Body of pancreas (tissue), 4 donors: ENCODE data around the gene GTF2IRD1. TPM values are rescaled to one million over a fixed set of nuclear protein-coding genes. Genes with fewer than 3 reads are reported as not detected.
A peak's percentile ranks its signal among the peaks of the same experiment; 100 is the strongest.

Experiments used
- ATAC-seq: fragments of 150-250 bp; one replicate; pipeline ENCODE4 v1.9.1; 2016
- DNase-seq, 4 donors: peaks; one replicate each; pipeline ENCODE4 v3.0.0-alpha.2; 2019
- H3K27ac ChIP-seq, 4 donors: fragments of 200-600 bp; sonication (generic); 1 replicate in 3 of 4; 2 replicates in 1 of 4; pipeline versions ENCODE4 v1.5.1 to v1.6.1; 2016 to 2019; ENCODE audit warnings: mild to moderate bottlenecking in 1 of 4, mixed read lengths in 1 of 4, moderate library complexity in 1 of 4
- H3K27me3 ChIP-seq, 2 donors: fragments of 200-600 bp; sonication (generic); one replicate each; pipeline ENCODE4 v1.6.0; 2016; ENCODE audit warnings: mild to moderate bottlenecking in 1 of 2
- H3K36me3 ChIP-seq, 2 donors: fragments of 200-600 bp; sonication (generic); replicated peaks in 1 of 2; 2 replicates each; pipeline ENCODE4 v1.5.1; 2016; ENCODE audit warnings: low read depth in 2 of 2; ENCODE audit not compliant: insufficient read depth in 1 of 2
- H3K4me1 ChIP-seq: fragments of 200-600 bp; sonication (generic); one replicate; pipeline ENCODE4 v1.6.0; 2016
- H3K4me3 ChIP-seq, 2 donors: fragments of 200-600 bp; sonication (generic); 1 replicate in 1 of 2; 2 replicates in 1 of 2; pipeline ENCODE4 v1.5.1; 2016 to 2019
- H3K9me3 ChIP-seq, 3 donors: fragments of 200-600 bp; sonication (generic); 1 replicate in 2 of 3; 2 replicates in 1 of 3; pipeline ENCODE4 v1.5.1; 2016
- POLR2A ChIP-seq, 3 donors: fragments of 450-650 bp; IDR thresholded peaks; one replicate each; pipeline ENCODE4 v1.6.1; 2016; ENCODE audit warnings: antibody characterized with exemption in 3 of 3, mild to moderate bottlenecking in 2 of 3
- WGBS, 2 donors: methylation state at CpG; one replicate each; pipeline ENCODE4 v1.1.5; 2017; 5-methylcytosine and 5-hydroxymethylcytosine counted together
- intact Hi-C: fragments of 100-400 bp; cut with DNase I; formaldehyde crosslinking; loops from one replicate; pipeline ENCODE4 v1.15.1; 2023
- total RNA-seq, 2 donors: library from RNA; depleted of rRNA; stranded (reverse); fragments of >200 nt; gene quantifications; one replicate each; pipeline ENCODE4 v1.1.0, GENCODE V29; 2016
- TF ChIP-seq, protein P1 (sequence below), 7 experiments: fragments of 450-650 bp in 4 of 7; fragments of 200-600 bp in 3 of 7; sonication (generic) in 3 of 7; IDR thresholded peaks; one replicate each; pipeline ENCODE4 v1.5.1; 2016 to 2019; ENCODE audit warnings: antibody characterized with exemption in 7 of 7

GTF2IRD1 gene
- total RNA-seq, 2 donors from 2014 or later = 9.2 to 11.2 TPM

DNA sequence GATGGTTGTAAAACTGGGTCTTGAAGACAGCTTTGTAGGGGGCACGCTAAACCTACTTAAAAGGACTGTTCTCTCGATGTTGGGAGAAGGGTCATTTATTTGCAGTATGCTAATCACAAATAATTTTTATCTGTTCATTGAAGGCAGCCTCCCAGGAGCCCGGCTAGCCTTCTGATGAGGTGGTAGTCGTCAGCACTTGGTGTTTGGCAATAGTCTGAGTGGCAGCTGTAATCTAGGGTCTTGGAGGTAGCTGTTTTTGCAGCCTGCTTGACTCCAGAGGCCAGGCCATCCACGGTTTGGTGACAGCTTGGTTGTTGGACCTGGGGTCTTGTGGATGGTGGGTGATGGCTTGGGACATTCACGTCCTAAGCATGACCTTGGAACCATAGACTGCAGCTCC is 2.2 kb downstream of the GTF2IRD1 start:
- peak overlapping the region; percentile 78 to 95 (median 80) for H3K27ac ChIP-seq
- TF ChIP-seq, protein P1, sequence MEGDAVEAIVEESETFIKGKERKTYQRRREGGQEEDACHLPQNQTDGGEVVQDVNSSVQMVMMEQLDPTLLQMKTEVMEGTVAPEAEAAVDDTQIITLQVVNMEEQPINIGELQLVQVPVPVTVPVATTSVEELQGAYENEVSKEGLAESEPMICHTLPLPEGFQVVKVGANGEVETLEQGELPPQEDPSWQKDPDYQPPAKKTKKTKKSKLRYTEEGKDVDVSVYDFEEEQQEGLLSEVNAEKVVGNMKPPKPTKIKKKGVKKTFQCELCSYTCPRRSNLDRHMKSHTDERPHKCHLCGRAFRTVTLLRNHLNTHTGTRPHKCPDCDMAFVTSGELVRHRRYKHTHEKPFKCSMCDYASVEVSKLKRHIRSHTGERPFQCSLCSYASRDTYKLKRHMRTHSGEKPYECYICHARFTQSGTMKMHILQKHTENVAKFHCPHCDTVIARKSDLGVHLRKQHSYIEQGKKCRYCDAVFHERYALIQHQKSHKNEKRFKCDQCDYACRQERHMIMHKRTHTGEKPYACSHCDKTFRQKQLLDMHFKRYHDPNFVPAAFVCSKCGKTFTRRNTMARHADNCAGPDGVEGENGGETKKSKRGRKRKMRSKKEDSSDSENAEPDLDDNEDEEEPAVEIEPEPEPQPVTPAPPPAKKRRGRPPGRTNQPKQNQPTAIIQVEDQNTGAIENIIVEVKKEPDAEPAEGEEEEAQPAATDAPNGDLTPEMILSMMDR (IDR thresholded peaks at IDR 0.05) = no peak
- no peak for TF ChIP-seq POLR2A (IDR thresholded peaks at IDR 0.05)
- H3K4me3 ChIP-seq = no peak overlapping the region
- WGBS, 2 donors = 40 to 86% methylated on average over 2 to 6 of the region's 6 CpGs
- H3K27me3 ChIP-seq = no peaks in the 10 kb centered on the region
- ATAC-seq (no peak), DNase-seq (peak in 3 of 4 donors; percentile 26 to 57 (median 26))
- no peaks in the 10 kb centered on the region for H3K9me3 ChIP-seq
- H3K4me1 ChIP-seq = peaks cover 30% of the 10 kb centered on the region
- intact Hi-C loops = no loop called here
- H3K36me3 ChIP-seq = no peaks in the 10 kb centered on the region

DNA sequence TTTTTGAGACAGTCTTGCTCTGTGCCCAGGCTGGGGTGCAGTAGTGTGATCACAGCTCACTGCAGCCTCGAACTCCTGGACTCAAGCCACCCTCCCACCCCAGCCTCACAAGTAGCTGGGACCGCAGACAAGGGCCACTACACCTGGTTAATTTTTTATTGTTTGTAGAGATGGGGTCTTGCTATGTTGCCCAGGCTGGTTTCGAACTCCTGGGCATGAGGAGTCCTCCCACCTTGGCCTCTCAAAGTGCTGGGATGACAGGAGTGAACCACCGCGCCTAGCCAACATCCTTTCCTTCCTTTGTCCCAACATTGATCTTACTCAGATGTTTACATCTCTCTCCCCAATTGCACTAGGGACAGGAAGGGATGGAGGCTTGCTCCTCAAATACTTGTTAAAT is 3.3 kb downstream of the GTF2IRD1 start:
- WGBS, 2 donors = 88 to 93% methylated on average over 5 of the region's 5 CpGs
- H3K4me3 ChIP-seq = no peak overlapping the region
- TF ChIP-seq POLR2A (IDR thresholded peaks at IDR 0.05) = no peak
- TF ChIP-seq, protein P1 (IDR thresholded peaks at IDR 0.05) = no peak
- intact Hi-C loops = no loop called here
- no peaks in the 10 kb centered on the region for H3K9me3 ChIP-seq
- no peak overlapping the region for H3K27ac ChIP-seq
- no peaks in the 10 kb centered on the region for H3K36me3 ChIP-seq
- no peak for DNase-seq
- peaks cover 30% of the 10 kb centered on the region for H3K4me1 ChIP-seq
- H3K27me3 ChIP-seq = no peaks in the 10 kb centered on the region
- no peak for ATAC-seq

DNA sequence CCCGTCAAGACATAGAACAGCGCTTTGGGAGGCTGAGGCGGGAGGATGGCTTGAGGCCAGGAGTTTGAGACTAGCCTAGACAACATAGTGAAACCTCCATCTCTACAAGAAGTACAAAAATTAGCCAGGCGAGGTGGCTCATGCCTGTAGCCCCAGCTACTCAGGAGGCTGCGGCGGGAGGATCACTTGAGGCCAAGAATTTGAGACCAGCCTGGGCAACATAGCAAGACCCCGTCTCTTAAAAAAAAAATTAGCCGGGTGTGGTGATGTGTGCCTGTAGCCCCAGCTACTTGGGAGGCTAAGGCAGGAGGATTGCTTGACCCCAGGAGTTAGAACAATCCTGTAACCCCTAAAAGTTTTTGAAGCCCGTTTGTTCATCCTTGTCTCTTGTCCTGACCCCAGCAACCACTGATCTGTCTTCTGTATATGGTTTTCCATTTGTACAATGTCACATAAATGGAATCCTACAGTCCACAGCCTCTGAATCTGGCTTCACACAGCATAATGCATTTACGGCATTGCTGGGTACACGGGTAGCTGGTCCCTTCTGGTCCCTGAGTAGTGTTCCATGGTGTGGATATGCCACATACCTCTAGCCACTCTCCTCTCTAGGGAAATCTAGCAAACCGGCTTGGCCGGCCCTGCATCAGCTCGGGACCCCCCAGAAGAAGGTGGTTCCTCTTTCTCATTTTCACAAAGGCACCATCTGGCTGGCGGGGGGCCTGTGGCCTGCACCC is 8.4 kb downstream of the GTF2IRD1 start:
- intact Hi-C loops = no loop called here
- Histone ChIP-seq H3K4me3 (no peak overlapping the region), H3K9me3 (no peaks in the 10 kb centered on the region), H3K36me3 (no peaks in the 10 kb centered on the region), H3K4me1 (peaks cover 7% of the 10 kb centered on the region), H3K27ac (no peak overlapping the region), H3K27me3 (no peaks in the 10 kb centered on the region)
- DNase-seq (no peak), ATAC-seq (no peak)
- 94 to 96% methylated on average over 13 to 15 of the region's 15 CpGs for WGBS, 2 donors
- TF ChIP-seq, protein P1 (IDR thresholded peaks at IDR 0.05) = no peak
- no peak for TF ChIP-seq POLR2A (IDR thresholded peaks at IDR 0.05)

DNA sequence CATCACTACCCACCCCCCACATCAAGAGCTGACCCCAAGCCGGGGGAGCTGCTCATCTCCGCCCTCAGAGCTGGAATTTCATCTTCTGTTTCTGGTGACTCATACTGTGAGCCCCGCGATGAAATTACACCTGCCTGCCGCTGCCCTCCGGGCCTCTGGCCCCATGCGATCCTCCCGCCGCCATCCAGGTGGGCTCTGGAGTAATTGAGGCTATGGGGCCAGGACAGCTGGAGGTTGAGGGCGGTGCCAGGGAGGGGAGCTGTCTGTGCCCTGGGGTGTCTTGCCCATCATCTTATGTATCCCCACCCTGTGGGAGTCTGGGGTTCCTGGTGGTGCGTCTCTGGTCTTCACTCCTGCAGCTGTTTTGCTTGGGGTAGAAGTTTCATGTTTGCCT is 9.0 kb downstream of the GTF2IRD1 start:
- Histone ChIP-seq H3K9me3 (no peaks in the 10 kb centered on the region), H3K4me1 (peaks cover 7% of the 10 kb centered on the region), H3K27ac (no peak overlapping the region), H3K36me3 (no peaks in the 10 kb centered on the region), H3K4me3 (no peak overlapping the region), H3K27me3 (no peaks in the 10 kb centered on the region)
- intact Hi-C loops = no loop called here
- ATAC-seq (no peak), DNase-seq (no peak)
- TF ChIP-seq POLR2A (IDR thresholded peaks at IDR 0.05) = no peak
- TF ChIP-seq, protein P1 (IDR thresholded peaks at IDR 0.05) = no peak
- WGBS, 2 donors = 88 to 90% methylated on average over 11 of the region's 11 CpGs
